ENCODE data around the gene ATP5F1B. TPM values are rescaled to one million over a fixed set of nuclear protein-coding genes. Genes with fewer than 3 reads are reported as not detected.

ATP5F1B gene
- total and polyA plus RNA-seq, 2 of the 13 experiments (the other 11 are each of a cell fraction or from before 2014, with no cell fraction given) = 1,051 to 1,180 TPM

GRCh38 chr12:56645717-56646446 lies at the start of gene ATP5F1B (continued):
- TF ChIP-seq ZNF251 (CRISPR knock-in tag; IDR thresholded peaks at IDR 0.05) (0 out of 2 replicates have a peak, but pooled peaks have one; percentile 26), POLR2A (IDR thresholded peaks at IDR 0.05; ENCODE audit: insufficient read depth in 1 of 2, low read depth in 2 of 2, low read length in 2 of 2) (peak; percentile 99), ZNF558 (CRISPR knock-in tag; IDR thresholded peaks at IDR 0.05; ENCODE audit: borderline replicate concordance) (peak; percentile 66; the same call in 1 of the 2 replicates), SMYD3 (CRISPR knock-in tag; IDR thresholded peaks at IDR 0.05) (peak; percentile 88; the same call in 1 of the 2 replicates), NCOA5 (CRISPR knock-in tag; IDR thresholded peaks at IDR 0.05) (no peak), SMARCE1 (IDR thresholded peaks at IDR 0.05; ENCODE audit: borderline replicate concordance) (no peak), PHF20 (CRISPR knock-in tag; IDR thresholded peaks at IDR 0.05) (peak; percentile 77), AGO2 (optimal IDR thresholded peaks at IDR 0.05; ENCODE audit: low read depth, low read length) (peak; percentile 86), CCAR2 (optimal IDR thresholded peaks at IDR 0.05; ENCODE audit: low read depth, low read length) (no peak), KAT7 (CRISPR knock-in tag; IDR thresholded peaks at IDR 0.05; ENCODE audit: borderline replicate concordance) (peak; percentile 83; the same call in 1 of the 2 replicates), ZNF30 (CRISPR knock-in tag; IDR thresholded peaks at IDR 0.05) (0 out of 2 replicates have a peak, but pooled peaks have one; percentile 65), TBX2 (CRISPR knock-in tag; IDR thresholded peaks at IDR 0.05; ENCODE audit: borderline replicate concordance) (peak; percentile 83), TSC22D2 (CRISPR knock-in tag; IDR thresholded peaks at IDR 0.05; ENCODE audit: borderline replicate concordance) (0 out of 2 replicates have a peak, but pooled peaks have one; percentile 24), ZMYM2 (CRISPR knock-in tag; IDR thresholded peaks at IDR 0.05) (no peak), POLR2AphosphoS5 (IDR thresholded peaks at IDR 0.05; ENCODE audit: low read depth, low read length) (peak; percentile 98), SPEN (CRISPR knock-in tag; IDR thresholded peaks at IDR 0.05; ENCODE audit: low read depth) (peak; percentile 74), HDAC1 (CRISPR knock-in tag; IDR thresholded peaks at IDR 0.05) (peak; percentile 81), NFIC (IDR thresholded peaks at IDR 0.05; ENCODE audit: low read length) (no peak), PHF5A (CRISPR knock-in tag; IDR thresholded peaks at IDR 0.05; ENCODE audit: low read depth, unreplicated experiment) (peak; percentile 72), ZNF18 (CRISPR knock-in tag; IDR thresholded peaks at IDR 0.05; ENCODE audit: insufficient replicate concordance) (peak; percentile 58), NFYB (CRISPR knock-in tag; IDR thresholded peaks at IDR 0.05) (peak; percentile 99), ZNF569 (CRISPR knock-in tag; IDR thresholded peaks at IDR 0.05; ENCODE audit: borderline replicate concordance) (peak; percentile 72; the same call in 1 of the 2 replicates), FOSL2 (CRISPR knock-in tag; IDR thresholded peaks at IDR 0.05) (peak; percentile 23; the same call in 1 of the 2 replicates), BRD4 (CRISPR knock-in tag; IDR thresholded peaks at IDR 0.05) (peak; percentile 74), ZNF605 (CRISPR knock-in tag; IDR thresholded peaks at IDR 0.05) (peak; percentile 97), POLR2G (IDR thresholded peaks at IDR 0.05; ENCODE audit: low read depth, low read length) (peak; percentile 99), ZNF816 (CRISPR knock-in tag; IDR thresholded peaks at IDR 0.05; ENCODE audit: borderline replicate concordance) (peak; percentile 52; the same call in 1 of the 2 replicates), IRF2 (CRISPR knock-in tag; IDR thresholded peaks at IDR 0.05) (peak; percentile 59), SIN3B (IDR thresholded peaks at IDR 0.05; ENCODE audit: low read length) (peak; percentile 20; the same call in 1 of the 2 replicates), KDM2A (CRISPR knock-in tag; IDR thresholded peaks at IDR 0.05; ENCODE audit: borderline replicate concordance, low read depth) (peak; percentile 87), RBFOX2 (IDR thresholded peaks at IDR 0.05; ENCODE audit: low read depth, low read length) (peak; percentile 96), ZKSCAN8 (CRISPR knock-in tag; IDR thresholded peaks at IDR 0.05; ENCODE audit: borderline replicate concordance) (peak; percentile 52; the same call in 1 of the 2 replicates)

All from HepG2 (cell line).